ENCODE results near the gene ARL6IP5.

Gene ARL6IP5

DNA sequence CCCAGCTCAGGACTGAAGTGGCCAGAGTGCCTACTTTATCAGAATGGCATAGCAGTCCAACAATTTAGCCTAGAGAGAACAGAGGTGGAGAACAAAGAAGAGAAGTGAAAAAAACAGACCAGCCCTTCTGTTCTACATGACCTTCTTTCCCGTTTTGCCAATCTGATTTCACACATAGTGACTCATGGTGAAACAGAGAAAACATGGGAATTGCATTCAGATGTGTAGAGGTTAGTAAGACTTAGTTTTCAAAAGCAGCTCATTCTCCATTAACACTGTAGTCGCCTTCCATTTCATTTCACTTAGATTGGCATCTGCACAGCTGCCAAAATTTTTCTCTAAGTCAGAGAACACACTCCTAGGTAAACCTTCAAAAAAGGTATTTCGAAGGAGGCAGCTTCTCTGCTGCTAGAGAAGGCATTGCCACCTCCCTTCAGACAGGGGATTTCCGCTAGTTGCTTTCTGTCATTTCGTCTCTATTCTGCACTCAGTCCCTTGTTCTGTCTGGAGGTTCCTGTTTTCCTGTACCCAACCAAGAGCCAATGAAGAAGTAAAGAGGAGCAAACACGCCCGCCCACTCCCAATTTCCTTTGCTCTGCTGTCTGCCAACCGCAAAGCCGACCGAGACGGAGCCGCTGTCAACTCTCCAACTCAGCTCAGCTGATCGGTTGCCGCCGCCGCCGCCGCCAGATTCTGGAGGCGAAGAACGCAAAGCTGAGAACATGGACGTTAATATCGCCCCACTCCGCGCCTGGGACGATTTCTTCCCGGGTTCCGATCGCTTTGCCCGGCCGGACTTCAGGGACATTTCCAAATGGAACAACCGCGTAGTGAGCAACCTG is at the start of gene ARL6IP5:
Gene ARL6IP5 (plus strand): TSS at position 612 of the 842 bp plus-strand sequence. CDS start 111 bp downstream, at position 723.
- peak; percentile 90 for DNase-seq (ENCODE audit: low read depth)

DNA sequence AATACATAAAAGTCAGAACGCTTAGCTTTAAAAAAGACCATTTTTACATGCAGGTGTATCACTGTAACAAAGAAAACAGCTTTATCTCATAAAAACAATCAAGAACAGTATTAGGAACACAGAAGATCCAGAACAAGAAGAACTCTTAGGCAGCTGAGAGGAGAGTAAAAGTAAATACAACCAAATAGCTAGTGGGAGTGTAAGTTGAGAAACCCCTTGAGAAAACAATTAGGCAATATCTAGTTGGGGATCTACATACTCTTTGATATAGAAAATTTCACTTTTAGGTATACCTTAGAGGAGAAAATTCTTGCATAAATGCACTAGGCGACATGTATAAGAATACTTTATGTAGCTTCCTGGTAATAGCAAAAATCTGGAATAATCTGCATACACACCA is 40.1 kb upstream of the ARL6IP5 start:
- peak; percentile 34 for DNase-seq (ENCODE audit: low read depth)

DNA sequence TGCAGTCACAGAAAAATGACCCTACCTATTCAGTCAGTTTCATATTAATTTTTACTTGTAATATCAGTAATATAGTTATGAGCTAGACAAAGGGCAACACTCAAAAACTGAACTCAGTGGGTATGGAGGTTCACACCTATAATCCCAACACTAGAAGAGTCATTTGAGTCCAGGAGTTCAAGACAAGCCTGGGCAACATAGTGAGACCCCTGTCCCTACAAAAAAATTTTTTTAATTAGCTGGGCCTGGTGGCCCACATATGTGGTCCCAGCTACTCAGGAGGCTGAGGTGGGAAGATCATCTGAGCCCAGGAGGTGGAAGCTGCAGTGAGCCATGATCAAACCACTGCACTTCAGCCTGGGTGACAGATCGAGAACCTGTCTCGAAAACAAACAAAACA is 35.7 kb upstream of the ARL6IP5 start:
- DNase-seq (ENCODE audit: low read depth): no peak

GRCh38 chr3:69051756-69052471 is 32.8 kb upstream of the ARL6IP5 start, which contains the start of gene TMF1:
Gene TMF1 (minus strand): TSS chr3:69052333. CDS start chr3:69052086, 247 bp downstream.
- peak; percentile 98 for DNase-seq (ENCODE audit: low read depth)

- no peak for DNase-seq (ENCODE audit: low read depth)
These were observed 32.3 kb upstream of the ARL6IP5 start for GRCh38 chr3:69052472-69052898.

DNA sequence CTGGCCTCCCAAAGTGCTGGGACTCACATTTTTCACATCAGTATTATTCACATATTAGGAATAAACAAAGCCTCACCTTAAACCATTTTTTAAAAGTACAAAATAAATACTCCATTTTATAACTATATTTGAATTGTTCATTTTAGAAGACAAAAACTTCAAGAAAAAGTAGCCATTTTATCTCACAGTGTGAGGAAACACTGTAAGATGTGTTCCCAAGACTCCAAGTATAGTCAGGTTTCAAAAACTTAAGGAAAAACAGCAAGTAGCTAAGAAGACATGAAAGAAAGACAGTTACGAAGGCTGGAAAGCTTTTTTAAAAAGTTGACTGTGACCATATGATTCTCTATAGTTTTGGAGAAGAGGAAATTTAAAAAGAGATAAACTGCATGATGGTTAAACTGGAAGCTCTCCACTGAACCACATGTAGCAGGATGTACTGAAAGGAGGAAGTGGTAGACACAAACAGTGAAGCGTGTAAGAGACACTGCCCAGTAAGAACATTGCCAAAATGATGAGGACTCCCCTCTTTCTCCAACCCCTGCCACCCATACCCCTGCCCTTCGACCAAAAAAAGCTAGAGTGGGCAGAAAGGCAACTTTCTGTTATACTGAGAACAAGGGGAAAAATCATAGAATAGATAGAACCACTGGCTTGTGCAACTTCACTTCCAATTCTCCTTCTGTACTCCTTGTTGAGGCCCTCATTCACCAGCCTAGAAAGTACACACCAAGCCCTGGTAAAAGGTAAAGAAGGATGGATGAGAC is 26.4 kb upstream of the ARL6IP5 start:
- no peak for DNase-seq (ENCODE audit: low read depth)

DNA sequence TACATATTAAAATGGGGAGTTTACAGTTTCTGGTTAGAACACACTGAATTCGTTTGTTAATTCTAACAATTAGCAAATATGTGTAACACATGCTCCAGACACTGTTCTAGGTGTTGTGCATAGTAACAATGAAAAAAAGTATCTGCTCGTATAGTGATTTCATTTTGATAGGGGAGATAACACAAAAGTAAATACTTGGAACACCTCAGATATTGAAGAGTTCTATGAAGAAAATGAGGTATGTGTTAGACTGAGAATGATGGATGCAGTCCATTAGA is 25.9 kb upstream of the ARL6IP5 start:
- DNase-seq (ENCODE audit: low read depth): no peak

DNA sequence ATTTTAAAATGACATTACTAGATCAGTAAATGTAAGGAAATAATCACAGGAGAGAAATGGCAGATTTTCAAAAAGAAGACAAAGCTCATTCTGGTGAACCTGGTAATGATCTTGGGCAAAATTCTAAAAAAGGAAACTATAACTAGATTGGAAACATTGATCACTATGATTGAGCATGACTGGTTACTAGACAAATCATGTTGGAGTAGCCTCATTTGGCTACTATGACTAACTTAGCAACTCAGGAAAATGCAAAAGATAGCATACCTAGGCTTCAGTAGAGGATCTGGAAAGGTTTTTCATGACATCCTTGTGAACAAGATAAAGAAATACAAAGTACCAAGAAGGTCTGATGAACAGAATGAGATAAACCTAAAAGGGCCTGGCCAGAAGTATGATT is 25.0 kb upstream of the ARL6IP5 start:
- no peak for DNase-seq (ENCODE audit: low read depth)

- no peak for DNase-seq (ENCODE audit: low read depth)
These were observed 21.1 kb upstream of the ARL6IP5 start for GRCh38 chr3:69063636-69064035.

GRCh38 chr3:69065318-69065964 is 19.3 kb upstream of the ARL6IP5 start:
- no peak for DNase-seq (ENCODE audit: low read depth)

- DNase-seq (ENCODE audit: low read depth): no peak
These were observed 18.6 kb upstream of the ARL6IP5 start for GRCh38 chr3:69066121-69066520.

- no peak for DNase-seq (ENCODE audit: low read depth)
These were observed 11.8 kb upstream of the ARL6IP5 start for GRCh38 chr3:69072928-69073327.

DNA sequence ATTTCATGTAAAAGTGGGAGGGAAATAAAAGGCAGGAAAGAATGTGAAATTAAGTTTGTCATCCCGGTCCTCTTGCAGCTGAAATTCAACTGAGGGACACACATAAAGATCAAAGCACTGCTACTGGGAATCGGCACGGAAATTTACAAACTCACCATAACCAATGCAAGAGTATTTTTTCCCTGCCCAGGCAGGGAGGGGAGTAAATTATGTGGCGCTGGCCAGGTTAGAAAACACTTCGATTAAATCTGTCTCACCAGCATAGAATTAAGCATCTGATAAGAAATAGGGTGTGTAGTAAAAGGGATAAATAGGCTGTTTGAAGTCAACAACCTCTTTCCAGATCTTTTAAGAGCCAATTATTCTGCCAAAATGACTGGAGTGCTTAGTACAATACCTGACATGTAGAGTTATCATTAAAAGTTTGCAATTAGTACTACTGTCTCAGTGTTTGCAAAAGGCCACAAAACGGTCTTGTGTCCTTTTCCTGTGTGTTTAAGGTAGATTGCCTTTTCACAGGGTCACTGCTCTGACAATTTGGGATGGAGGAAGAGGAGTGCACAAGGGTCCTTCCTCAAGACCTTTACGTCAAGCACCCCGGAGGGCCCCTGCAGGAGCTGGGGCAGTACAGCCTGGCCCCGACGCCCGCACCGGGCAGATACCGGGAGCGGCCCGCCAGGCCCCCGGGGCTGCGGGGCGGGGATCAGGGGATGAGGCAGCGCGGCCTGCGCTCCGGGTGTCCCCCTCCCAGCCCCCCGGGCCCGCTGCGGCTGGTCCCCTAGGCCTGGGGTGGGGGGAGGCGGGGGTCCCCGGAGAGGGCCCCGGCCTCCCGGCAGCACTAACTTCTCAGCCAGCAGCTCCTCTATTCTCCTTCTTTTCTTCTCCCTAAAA is 5.2 kb upstream of the ARL6IP5 start:
- DNase-seq (ENCODE audit: low read depth): no peak

- peak; percentile 73 for DNase-seq (ENCODE audit: low read depth)
These were observed 4.4 kb upstream of the ARL6IP5 start, which contains the start of gene UBA3 for GRCh38 chr3:69080233-69080920. Gene UBA3 (minus strand): TSS chr3:69080365. CDS start chr3:69080353, 12 bp downstream.

DNA sequence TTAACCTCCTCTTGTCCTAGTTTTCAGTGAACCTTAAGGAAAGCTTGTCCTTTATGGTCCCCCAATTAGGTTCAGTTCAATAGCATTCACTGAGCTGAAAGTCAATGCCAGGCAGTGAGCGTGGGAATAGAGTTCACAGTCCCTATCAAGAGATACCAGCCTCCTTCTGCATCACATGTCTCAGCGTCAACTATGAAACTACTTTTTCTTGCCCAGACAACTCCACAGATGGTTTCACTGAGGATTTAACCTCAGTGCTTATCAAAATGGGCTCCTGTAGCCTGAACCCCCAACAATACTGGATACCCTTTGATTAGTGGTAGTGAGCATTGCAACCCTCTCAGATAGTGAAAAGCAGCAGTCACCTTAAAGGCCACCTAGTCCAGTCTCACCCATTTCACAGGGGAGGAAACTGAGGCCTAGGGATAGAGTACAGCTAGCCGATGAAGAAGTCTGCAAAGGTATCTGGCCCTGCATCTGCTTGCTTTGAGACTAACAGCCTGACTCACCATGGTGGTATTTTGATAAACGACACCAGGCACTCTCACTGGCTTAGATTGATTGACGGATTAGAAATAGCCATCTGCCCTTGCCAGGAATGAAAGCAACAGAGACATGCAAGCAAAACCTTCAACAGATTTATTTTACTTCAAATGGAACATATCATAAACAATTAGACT is 3.0 kb upstream of the ARL6IP5 start:
- DNase-seq (ENCODE audit: low read depth): peak; percentile 79

GRCh38 chr3:69082361-69082760 is 2.4 kb upstream of the ARL6IP5 start:
- no peak for DNase-seq (ENCODE audit: low read depth)

DNA sequence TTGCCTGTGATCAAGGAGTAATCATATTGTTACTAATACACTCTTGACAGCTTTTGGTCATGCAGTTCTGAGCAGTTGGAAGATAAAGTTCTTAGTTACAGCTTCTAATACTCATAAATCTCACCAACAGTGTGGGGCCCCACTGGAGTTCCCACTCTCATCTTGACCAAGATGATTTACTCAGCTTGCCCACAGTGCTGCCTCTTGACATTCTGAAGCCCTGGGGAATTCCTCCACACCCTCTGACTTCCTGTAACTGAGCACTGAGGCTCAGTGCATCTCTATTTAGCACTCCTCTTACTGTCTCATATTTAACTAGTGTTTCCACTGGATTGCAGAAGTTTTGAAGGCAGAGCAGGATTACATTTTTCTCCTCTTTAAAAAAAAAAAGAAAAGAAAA is 1.9 kb upstream of the ARL6IP5 start:
- peak; percentile 90 for DNase-seq (ENCODE audit: low read depth)

- no peak for DNase-seq (ENCODE audit: low read depth)
These were observed 563 bp downstream of the ARL6IP5 start for GRCh38 chr3:69085168-69085832.

All from amniotic epithelial cell (primary cell).